ENCODE results near the gene ATXN7L2.

DNA sequence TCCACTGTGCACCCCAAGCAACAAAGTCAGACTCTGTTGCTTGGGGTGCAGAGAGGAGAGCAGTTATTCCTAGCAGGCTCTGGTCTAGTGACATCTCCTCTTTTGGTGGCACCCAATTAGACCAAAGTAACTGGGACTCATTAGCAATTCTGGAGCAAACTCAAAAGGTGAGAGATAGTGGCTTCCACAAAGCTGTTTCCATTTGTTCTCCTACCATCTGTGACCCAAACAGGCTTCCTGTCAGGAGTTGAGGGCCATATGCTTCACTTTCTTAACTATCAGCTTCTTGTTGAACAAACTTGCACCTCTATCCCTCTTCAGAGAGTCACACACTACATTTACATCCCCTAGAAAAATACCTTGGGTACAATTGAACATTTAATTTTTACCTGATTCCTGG lies 1.5 kb upstream of the ATXN7L2 start:
- TF ChIP-seq, protein P1, sequence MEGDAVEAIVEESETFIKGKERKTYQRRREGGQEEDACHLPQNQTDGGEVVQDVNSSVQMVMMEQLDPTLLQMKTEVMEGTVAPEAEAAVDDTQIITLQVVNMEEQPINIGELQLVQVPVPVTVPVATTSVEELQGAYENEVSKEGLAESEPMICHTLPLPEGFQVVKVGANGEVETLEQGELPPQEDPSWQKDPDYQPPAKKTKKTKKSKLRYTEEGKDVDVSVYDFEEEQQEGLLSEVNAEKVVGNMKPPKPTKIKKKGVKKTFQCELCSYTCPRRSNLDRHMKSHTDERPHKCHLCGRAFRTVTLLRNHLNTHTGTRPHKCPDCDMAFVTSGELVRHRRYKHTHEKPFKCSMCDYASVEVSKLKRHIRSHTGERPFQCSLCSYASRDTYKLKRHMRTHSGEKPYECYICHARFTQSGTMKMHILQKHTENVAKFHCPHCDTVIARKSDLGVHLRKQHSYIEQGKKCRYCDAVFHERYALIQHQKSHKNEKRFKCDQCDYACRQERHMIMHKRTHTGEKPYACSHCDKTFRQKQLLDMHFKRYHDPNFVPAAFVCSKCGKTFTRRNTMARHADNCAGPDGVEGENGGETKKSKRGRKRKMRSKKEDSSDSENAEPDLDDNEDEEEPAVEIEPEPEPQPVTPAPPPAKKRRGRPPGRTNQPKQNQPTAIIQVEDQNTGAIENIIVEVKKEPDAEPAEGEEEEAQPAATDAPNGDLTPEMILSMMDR (IDR thresholded peaks at IDR 0.05; ENCODE audit: insufficient read depth, low read length, poor library complexity, severe bottlenecking), result no peak
- no peak for TF ChIP-seq EZH2phosphoT487 (conservative IDR thresholded peaks at IDR 0.05; ENCODE audit: low read length)
